Kidney (tissue), 14 donors: ENCODE measurements around the gene ZNF236. TPM values are rescaled to one million over a fixed set of nuclear protein-coding genes. Genes with fewer than 3 reads are reported as not detected.
A peak's percentile ranks its signal among the peaks of the same experiment; 100 is the strongest.

Experiments used
- DNase-seq, 5 donors: peaks; one replicate each; pipeline ENCODE4 v3.0.0-alpha.2; 2013 to 2020
- FAIRE-seq: peaks from 2 replicates; lab custom pipeline; 2012; peaks lifted over from hg19 to GRCh38; lab: Jason Lieb, UNC
- H3K27ac ChIP-seq, 2 donors: one replicate each; pipeline ENCODE4 v1.7.0; 2013; ENCODE audit warnings: low read depth in 2 of 2, low read length in 2 of 2, inconsistent platforms in 1 of 2
- H3K27me3 ChIP-seq: one replicate; pipeline ENCODE4 v1.7.1; 2013; ENCODE audit warnings: low read length, inconsistent platforms; ENCODE audit not compliant: control insufficient read depth, insufficient read depth
- H3K36me3 ChIP-seq, 3 donors: one replicate each; pipeline versions ENCODE4 v1.7.0 to v1.7.1; 2013; ENCODE audit warnings: low read length in 3 of 3, control low read depth in 1 of 3, inconsistent platforms in 1 of 3; ENCODE audit not compliant: insufficient read depth in 3 of 3, control insufficient read depth in 2 of 3
- H3K4me1 ChIP-seq, 3 donors: one replicate each; pipeline versions ENCODE4 v1.7.0 to v1.7.1; 2013; ENCODE audit warnings: low read length in 3 of 3, inconsistent platforms in 1 of 3, low read depth in 1 of 3; ENCODE audit not compliant: control insufficient read depth in 2 of 3, insufficient read depth in 2 of 3
- H3K4me3 ChIP-seq, 3 donors: one replicate each; pipeline versions ENCODE4 v1.7.0 to v1.8.1; 2013; ENCODE audit warnings: low read length in 3 of 3, control low read depth in 1 of 3, inconsistent platforms in 1 of 3
- H3K9ac ChIP-seq, 3 donors: one replicate each; pipeline versions ENCODE4 v1.7.0 to v1.7.1; 2013; ENCODE audit warnings: low read length in 3 of 3, control low read depth in 1 of 3, inconsistent platforms in 1 of 3
- H3K9me3 ChIP-seq, 3 donors: one replicate each; pipeline versions ENCODE4 v1.7.0 to v1.7.1; 2013; ENCODE audit warnings: low read length in 3 of 3, control low read depth in 1 of 3, inconsistent platforms in 1 of 3; ENCODE audit not compliant: control insufficient read depth in 2 of 3, insufficient read depth in 1 of 3
- intact Hi-C: fragments of 100-400 bp; cut with DNase I; formaldehyde crosslinking; loops from one replicate; pipeline ENCODE4 v1.11.1; 2022
- polyA plus RNA-seq: library from polyadenylated mRNA; stranded (reverse); fragments of 350-450 nt; fragmentation: Illumina TruSeq; extraction: RNeasy Lipid Tissue Mini Kit (QIAGEN cat#74804); gene quantifications from one replicate; pipeline ENCODE4 v1.2.3, GENCODE V29; 2014; ENCODE audit warnings: low read depth, low replicate concordance; ENCODE audit not compliant: insufficient read depth
- total RNA-seq: library from RNA; stranded (reverse); fragmentation: NEBNext Ultra II Directional; extraction: Animal tissue kit (Norgen Biotek cat#: 25700); gene quantifications from one replicate; pipeline ENCODE4 v1.2.1, GENCODE V29; 2021
- TF ChIP-seq, protein P1 (sequence below): IDR thresholded peaks from 3 replicates; pipeline ENCODE4 v1.5.1; 2012; ENCODE audit warnings: mild to moderate bottlenecking, moderate library complexity, borderline replicate concordance; ENCODE audit not compliant: insufficient read depth; ENCODE audit errors: extremely low read depth
- donor health status: control.
- donor health status: control.
- donor health status: control.
- donor health status: control.
- donor health status: control.
- donor health status: DM: yes; HTN: yes; CAD: no.
- donor health status: Normal renal cell carcinoma (clear cell type).

The ZNF236 gene
- total and polyA plus RNA-seq, 2 donors from 2014 or later: 1.1 to 18.6 TPM

DNA sequence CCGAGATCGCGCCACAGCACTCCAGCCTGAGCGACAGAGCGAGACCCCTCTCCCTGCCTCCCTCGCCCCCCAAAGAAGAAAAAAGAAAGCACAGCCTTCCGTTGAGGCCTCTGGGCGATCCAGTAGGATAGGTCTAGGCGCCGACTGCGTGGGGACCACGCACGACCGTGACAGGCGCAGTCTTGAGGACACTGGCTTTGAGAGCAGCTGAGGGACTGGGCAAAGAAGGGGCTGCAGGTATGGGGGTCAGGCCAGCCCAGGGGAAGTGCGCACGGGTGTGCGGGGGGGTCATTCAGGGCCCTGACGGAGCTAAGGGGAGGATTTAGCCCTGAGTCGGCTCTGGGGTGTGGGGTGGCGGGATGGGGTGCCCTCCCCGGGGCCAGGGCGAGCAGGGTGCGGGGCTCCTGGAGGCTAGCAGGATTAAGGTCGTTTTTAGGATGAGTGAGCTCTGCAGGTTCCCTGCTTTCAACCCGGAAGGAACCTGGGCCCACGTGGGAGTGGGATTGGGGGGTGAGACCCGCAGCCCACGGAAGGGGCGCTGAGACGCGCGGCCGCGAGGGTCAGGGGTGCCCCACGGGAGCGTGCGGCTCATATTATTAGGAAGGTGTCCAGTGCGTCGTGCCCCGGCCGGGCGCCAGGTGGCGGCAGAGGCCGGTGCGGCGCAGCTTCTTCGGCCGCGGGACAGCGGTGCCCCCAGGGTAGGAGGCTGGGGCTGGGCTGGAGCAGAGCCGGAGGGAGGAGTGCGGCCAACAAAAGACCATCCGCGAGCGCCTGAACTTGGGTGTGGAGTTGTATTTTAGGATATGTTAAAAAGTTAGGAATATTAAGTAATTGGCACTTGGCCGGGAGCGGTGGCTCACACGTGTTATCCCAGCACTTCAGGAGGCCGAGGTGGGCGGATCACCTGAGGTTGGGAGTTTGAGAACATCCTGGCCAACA lies 20.5 kb upstream of the ZNF236 start:
- Histone ChIP-seq H3K9me3 (peaks cover 0 to 4% (median 0%) of the 10 kb centered on the region in 3 donors), H3K36me3 (no peaks in the 10 kb centered on the region), H3K27ac (no peak overlapping the region), H3K27me3 (no peaks in the 10 kb centered on the region), H3K4me1 (peaks cover 0 to 7% (median 0%) of the 10 kb centered on the region in 3 donors), H3K4me3 (peak overlapping the region in 1 of 3 donors; percentile 44), H3K9ac (no peak overlapping the region)
- DNase-seq (peak; percentile 62 to 84 (median 70)), FAIRE-seq (no peak)
- intact Hi-C loops: no loop called here
- TF ChIP-seq, protein P1, sequence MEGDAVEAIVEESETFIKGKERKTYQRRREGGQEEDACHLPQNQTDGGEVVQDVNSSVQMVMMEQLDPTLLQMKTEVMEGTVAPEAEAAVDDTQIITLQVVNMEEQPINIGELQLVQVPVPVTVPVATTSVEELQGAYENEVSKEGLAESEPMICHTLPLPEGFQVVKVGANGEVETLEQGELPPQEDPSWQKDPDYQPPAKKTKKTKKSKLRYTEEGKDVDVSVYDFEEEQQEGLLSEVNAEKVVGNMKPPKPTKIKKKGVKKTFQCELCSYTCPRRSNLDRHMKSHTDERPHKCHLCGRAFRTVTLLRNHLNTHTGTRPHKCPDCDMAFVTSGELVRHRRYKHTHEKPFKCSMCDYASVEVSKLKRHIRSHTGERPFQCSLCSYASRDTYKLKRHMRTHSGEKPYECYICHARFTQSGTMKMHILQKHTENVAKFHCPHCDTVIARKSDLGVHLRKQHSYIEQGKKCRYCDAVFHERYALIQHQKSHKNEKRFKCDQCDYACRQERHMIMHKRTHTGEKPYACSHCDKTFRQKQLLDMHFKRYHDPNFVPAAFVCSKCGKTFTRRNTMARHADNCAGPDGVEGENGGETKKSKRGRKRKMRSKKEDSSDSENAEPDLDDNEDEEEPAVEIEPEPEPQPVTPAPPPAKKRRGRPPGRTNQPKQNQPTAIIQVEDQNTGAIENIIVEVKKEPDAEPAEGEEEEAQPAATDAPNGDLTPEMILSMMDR: peak; percentile 81

GRCh38 chr18:76803413-76803812 lies 18.9 kb upstream of the ZNF236 start:
- Histone ChIP-seq H3K4me3 (no peak overlapping the region), H3K27ac (no peak overlapping the region), H3K9me3 (no peaks in the 10 kb centered on the region), H3K27me3 (no peaks in the 10 kb centered on the region), H3K9ac (no peak overlapping the region), H3K4me1 (peaks cover 0 to 7% (median 0%) of the 10 kb centered on the region in 3 donors), H3K36me3 (no peaks in the 10 kb centered on the region)
- FAIRE-seq (no peak), DNase-seq (no peak)
- intact Hi-C loops: no loop called here
- TF ChIP-seq, protein P1: no peak

DNA sequence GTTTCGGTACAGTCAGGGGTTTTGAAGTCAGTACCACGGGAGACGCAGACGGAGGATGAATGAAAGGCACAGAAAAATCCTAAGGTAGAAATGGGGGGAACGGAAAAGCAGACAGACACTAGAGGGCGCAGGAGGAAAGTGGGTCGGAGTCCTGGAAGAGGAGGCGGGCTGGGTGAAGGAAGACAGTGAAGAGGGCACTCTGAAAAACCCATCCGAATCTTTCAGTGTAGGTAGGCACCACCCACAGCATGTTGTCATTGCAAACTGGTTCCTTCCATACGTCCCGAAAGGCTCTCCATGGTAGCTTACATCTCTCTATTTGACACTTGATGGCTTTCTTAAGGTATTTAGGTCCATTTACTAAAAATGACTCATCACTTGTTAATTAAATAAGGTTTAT lies 18.5 kb upstream of the ZNF236 start:
- Histone ChIP-seq H3K4me3 (no peak overlapping the region), H3K36me3 (no peaks in the 10 kb centered on the region), H3K27ac (no peak overlapping the region), H3K27me3 (no peaks in the 10 kb centered on the region), H3K9ac (no peak overlapping the region), H3K4me1 (peaks cover 0 to 7% (median 0%) of the 10 kb centered on the region in 3 donors), H3K9me3 (no peaks in the 10 kb centered on the region)
- DNase-seq: peak in 3 of 5 donors; percentile 61 to 76 (median 63)
- intact Hi-C loops: no loop called here
- TF ChIP-seq, protein P1: peak; percentile 66
- FAIRE-seq: no peak
